DMS53 treated with DMSO at 0.1 percent for 48 hours (cell line): ENCODE results near the gene ZNF536.

Source experiments
- DNase-seq: peaks from one replicate; lab custom pipeline; 2025; ENCODE audit not compliant: unreplicated experiment; lab: John Stamatoyannopoulos, UW

ZNF536 gene

GRCh38 chr19:30555791-30556110 lies 183.6 kb downstream of the ZNF536 start:
- DNase-seq: no peak

DNA sequence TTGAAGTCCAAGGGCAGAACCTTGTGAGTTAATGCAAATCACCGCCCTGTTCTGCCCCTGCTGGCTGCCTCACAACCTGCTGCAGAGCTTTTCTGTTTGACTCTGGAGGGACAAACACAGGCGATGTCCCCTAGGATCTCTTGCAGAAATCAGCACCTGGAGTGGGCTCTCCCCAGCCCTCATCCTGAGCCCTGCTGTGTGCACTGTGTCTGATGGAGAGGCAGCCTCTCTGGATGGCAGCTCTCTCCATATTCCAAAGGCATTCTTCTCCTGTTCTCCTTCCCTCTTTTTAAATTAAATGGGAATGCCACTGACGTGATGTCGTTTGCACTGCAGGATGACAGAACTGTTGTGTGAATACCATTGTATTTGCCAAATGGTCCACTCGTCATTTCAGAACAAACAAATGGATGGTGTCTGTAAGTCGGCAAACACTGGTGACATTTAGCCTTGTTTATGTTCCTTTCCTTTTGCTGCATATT lies 184.1 kb downstream of the ZNF536 start:
- DNase-seq: no peak

- DNase-seq: no peak
Measured at GRCh38 chr19:30557212-30557611, 185.0 kb downstream of the ZNF536 start.

GRCh38 chr19:30557927-30558557 lies 185.9 kb downstream of the ZNF536 start:
- DNase-seq: no peak

- no peak for DNase-seq
Measured at GRCh38 chr19:30558793-30559192, 186.6 kb downstream of the ZNF536 start.

DNA sequence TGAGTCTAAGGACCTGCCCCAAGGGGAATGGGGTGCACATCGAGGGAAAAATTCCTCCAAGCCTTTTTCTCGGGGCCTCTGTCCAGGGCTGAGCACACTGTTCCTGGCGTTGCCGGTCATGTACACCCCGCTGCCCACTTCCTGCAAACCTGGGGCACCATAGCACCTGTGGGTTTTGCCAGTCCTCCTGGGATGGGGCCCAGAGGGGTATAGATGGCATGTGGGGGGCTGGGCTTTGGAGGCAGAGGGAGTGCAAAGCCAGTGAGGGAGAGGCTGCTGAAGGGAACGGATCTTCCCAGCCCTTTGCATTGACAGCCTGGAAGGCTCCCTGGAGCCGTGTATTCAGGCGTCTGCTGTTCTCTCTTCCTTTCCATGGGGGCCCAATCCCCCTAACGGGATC lies 187.3 kb downstream of the ZNF536 start:
- DNase-seq: no peak

GRCh38 chr19:30562981-30563380 lies 190.8 kb downstream of the ZNF536 start:
- no peak for DNase-seq

GRCh38 chr19:30563691-30564090 lies 191.5 kb downstream of the ZNF536 start:
- no peak for DNase-seq

GRCh38 chr19:30564551-30565011 lies 192.4 kb downstream of the ZNF536 start:
- DNase-seq: no peak

DNA sequence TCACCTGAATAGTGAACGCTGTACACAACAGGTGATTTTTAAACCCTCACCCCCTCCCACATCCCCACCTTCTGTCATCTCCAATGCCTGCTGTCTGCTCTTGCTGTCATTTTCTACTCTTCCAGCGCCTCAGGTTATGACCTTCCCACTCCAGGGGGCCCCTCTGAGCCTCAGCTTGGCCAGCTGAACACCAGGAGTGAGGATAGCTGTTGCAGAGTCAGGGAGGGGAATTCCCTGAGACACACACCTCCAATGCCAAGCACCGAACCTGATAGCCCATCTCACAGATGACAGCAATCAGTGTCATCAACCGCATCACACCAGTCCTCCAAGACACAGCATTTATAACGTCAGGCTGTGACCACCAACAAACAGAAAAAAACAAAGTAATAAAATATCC lies 193.5 kb downstream of the ZNF536 start:
- no peak for DNase-seq

DNA sequence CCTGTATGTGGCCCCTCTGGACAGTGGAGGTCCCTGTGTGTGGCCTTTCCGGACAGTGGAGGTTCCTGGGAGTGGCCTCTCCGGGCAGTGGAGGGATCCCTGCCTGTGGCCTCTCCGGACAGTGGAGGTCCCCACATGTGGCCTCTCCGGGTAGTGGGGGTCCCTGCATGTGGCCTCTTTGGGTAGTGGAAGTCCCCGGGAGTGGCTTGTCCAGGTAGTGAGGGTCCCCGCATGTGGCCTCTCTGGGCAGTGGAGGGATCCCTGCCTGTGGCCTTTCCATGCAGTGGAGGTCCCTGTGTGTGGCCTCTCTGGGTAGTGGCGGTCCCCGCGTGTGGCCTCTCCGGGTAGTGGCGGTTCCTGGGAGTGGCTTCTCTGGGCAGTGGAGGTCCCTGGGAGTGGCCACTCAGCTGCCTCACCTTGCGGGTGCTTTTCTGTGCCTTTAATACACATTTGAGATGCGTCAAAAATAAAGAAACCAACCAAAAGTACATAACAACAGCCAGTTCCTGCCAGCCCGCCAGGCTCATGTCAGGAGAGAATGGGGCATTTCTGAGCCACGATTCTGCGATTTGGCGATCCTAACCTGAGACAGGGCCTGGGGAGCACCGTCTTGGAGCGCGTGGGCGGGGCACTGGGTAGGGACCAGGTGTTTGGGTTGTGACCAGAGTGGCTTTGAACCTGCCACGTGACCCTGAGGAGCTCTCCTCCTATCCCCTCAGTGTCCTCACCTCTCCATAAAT lies 194.7 kb downstream of the ZNF536 start:
- DNase-seq: no peak

GRCh38 chr19:30567536-30568232 lies 195.5 kb downstream of the ZNF536 start:
- no peak for DNase-seq

- DNase-seq: no peak
Measured at GRCh38 chr19:30570194-30570593, 198.0 kb downstream of the ZNF536 start.

- no peak for DNase-seq
Measured at GRCh38 chr19:30577551-30578105, 205.4 kb downstream of the ZNF536 start.

DNA sequence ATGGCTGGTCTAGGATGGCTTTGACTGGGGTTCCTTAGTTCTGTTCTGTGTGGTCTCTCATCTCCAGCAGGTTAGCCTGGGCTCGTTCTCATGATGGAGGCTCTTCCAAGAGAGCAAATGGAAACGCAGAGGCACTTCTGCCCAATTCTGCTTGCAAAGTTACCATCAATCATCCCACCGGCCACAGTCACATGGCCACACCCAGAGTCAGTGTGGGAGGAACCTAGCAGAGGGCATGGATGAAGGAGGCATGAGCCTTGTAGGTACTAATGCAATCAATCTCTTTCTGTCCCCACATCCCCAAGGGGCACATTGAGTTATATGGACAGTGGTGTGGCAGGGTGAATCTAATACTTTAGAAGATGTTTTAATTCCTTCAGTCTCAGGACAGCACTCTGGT lies 207.2 kb downstream of the ZNF536 start:
- no peak for DNase-seq

- DNase-seq: no peak
Measured at GRCh38 chr19:30580673-30581072, 208.5 kb downstream of the ZNF536 start.

- DNase-seq: no peak
Measured at GRCh38 chr19:30584090-30584489, 211.9 kb downstream of the ZNF536 start.

GRCh38 chr19:30587869-30588268 lies 215.7 kb downstream of the ZNF536 start:
- no peak for DNase-seq

GRCh38 chr19:30590596-30591229 lies 218.5 kb downstream of the ZNF536 start:
- DNase-seq: no peak

- DNase-seq: no peak
Measured at GRCh38 chr19:30593356-30593755, 221.2 kb downstream of the ZNF536 start.
